NCI-H187 treated with DMSO at 0.1 percent for 48 hours (cell line): Measurements from ENCODE around the gene DBNDD2.

Experiments
- DNase-seq: peaks from one replicate; lab custom pipeline; 2025; lab: John Stamatoyannopoulos, UW

The DBNDD2 gene

DNA sequence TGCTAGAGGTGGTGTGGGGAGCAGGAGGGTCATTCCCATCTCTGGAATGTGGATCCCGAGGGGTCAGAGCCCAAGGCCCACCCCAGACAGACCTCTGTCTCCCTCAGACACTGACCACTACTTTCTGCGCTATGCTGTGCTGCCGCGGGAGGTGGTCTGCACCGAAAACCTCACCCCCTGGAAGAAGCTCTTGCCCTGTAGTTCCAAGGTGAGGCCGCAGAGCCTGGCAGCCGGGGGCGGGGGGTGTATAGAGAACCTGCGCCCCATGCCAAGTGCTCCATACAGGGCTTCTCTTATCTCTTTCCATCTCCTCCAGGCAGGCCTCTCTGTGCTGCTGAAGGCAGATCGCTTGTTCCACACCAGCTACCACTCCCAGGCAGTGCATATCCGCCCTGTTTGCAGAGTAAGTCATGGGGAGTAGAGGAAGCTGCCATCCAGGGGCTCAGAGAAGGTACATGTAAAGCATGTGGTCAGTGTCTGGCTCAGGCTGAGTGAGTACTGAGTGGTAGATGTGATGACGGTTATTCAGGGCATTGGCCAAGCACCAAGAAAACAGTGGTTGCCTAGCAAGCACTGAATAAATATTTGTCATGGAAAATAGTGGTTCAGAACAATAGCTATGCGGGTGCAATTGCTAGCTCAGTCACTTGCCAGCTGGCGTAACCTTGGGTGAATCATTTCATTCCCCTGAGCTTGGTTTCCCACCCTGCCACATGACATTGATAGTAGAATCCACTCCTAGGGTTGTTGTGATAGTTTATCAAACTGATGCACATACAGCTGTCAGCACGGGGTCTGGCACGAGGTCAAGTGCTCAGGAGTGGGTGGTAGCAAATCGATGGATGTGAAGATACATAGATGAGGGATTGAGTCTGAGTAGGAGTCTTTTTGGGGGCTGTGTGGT, 11.4 kb downstream of the DBNDD2 start:
- DNase-seq = no peak

DNA sequence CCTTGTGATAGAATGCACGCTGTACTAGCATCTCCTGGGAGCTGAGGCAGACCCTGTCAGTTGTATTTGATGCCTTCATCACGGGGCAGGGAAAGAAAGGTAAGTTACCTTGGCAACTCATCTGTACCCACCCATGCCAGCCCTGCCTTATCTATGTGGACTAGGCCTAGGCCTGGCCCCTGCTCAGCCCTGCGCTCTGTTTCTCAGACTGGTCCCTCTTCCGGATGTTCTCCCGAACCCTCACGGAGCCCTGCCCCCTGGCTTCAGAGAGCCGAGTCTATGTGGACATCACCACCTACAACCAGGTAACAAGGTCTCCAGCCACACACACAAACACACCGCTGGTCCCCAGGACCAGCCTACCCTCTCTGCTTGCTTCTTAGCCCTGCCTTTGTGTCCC, 12.0 kb downstream of the DBNDD2 start:
- no peak for DNase-seq

DNA sequence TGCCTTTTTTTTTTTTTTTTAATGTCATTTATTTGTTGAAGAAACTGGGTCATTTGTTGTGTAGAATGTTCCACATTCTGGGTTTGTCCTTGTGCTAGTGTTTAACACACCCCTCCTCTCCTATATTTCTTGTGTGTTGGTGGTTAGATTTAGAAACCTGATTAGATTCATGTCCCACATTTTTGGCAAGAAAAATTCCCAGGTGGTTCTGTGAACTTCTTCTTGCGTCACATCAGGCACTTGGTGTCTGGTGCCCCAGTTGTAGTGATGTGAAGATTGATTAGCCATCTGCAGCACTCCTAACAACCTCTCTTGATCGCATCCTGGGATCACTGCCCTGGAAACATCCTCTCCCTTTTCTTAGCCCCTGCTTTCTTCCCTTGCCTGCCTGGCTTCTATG, 15.6 kb downstream of the DBNDD2 start:
- no peak for DNase-seq

DNA sequence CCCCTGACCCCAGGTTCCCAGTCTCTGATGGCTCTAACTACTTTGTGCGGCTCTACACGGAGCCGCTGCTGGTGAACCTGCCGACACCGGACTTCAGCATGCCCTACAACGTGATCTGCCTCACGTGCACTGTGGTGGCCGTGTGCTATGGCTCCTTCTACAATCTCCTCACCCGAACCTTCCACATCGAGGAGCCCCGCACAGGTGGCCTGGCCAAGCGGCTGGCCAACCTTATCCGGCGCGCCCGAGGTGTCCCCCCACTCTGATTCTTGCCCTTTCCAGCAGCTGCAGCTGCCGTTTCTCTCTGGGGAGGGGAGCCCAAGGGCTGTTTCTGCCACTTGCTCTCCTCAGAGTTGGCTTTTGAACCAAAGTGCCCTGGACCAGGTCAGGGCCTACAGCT, 17.5 kb downstream of the DBNDD2 start:
- no peak for DNase-seq

DNA sequence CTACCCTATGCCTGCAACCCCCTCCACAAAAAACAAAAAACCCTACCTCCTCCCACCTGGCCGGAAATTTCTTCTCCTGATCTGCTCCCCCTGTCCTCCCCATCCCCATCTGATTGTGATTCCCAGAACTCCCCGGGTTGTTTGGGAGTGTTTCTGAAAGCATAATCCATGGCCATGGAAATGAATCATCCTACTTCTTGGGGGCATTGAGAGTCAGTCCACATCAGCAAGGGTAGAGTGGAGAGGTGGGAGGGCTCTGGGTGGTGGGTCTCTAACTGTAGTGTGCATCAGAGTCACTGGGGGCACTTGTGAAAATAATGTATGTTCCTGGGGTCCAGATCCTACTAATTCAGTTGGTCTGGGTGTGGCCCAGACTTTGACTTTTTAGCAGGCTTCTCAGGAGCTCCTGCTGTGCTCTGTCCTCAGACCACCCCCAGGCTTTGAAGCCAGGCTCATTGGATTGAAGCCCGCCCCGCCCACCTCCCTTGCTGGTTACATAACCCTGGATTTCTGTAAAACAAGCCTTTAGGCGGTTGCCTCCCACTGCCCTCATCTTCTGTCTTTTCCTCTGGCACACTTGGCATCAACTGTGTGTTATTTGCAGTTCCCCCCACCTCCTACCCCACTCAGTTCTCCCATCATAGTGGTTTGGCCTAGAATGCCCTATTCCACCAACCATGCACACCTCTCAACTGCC, 18.4 kb downstream of the DBNDD2 start:
- no peak for DNase-seq

DNA sequence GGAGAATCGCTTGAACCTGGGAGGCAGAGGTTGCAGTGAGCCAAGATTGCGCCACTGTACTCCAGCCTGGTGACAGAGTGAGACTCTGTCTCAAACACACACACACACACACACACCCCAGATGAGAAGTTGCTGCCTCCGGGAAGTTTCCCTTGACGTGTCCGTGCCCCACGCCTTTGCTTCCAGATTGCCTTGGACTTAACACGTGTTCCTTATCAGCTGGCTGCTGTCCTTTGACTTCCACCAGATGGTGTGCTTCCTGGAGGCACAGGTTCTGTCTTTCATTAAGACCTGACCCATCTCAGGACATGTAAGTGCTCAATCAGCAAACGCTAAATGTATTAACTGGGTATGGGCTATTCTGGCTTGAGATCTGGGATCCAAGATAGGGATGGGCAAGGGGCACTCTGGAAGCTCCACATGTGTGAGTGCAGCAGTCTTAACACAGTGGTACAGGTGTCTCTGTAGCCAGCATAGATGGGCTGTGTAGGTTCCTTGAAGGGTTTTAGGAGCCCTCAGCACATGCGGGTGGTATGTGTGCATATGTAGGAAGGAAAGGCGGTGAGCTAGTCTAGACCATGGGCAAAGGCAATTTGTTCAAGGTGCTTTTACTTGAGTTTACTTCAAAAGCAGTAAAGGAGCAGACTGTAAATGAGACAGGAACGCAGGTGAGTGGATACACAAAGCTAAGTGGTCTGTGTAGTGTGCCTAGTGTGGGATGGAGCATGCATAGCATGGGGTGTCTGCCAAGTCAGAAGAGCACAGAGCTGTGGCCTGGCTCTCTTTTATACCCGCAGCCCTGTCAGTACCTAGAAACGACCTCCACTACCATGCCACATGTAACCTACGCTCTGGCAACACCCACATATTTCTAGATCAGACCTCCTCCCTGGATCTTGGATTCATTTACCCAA, 19.4 kb downstream of the DBNDD2 start:
- DNase-seq = no peak

DNA sequence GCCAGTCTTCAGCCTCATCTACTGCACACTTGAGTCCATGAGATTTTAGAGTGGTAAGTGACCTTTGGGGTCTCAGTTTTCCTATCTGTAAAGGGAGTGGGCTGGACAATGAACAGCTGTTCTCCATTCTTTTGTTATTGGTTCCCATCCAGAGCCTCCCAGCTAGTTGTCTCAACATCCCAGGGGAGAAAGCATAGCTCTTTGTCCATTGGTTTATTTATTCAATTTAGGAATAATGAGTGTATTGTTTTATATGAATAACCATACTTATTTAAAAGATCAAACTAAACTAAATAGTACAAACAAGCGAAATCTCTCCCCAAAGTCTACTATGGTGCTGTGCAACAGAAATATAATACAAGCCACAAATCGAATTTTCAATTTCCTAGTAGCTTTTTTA, 21.5 kb downstream of the DBNDD2 start:
- DNase-seq = no peak

DNA sequence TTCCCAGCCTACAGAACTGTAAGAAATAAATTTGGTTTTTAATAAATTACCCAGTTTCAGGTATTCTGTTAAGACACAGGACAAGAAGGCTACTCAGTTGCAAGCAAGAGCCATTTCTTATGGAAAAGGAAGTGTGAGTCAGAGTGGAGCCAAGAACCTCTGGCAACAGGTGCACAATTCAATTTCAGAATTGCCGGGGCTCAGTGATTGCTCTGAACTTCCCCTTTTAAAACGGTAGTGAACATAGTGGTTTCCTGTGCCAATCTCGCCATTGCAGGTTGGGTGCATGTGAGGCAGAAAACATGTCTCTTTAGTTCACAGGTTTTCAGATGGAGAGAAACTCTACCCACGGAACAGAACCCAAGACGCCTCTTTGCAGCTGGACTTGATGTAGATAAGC, 24.2 kb downstream of the DBNDD2 start:
- no peak for DNase-seq

DNA sequence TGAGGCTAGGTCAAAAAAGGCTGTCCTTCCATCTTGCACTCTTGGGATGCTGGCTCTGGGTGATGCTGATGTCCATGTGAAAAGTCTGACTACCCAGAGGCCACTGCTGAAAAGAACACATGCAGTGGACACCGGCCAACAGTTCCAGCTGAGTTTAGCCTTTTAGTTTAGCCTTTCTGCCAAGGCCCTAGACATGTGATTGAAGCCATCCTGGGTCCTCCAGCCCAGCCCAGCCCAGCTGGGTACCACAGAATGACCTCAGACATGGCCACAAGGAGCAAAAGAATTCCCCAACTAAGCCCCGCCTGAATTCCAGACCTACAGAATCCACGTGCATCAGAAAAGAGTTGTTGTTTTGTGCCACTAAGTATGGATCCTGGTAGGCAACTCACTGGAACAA, 25.2 kb downstream of the DBNDD2 start:
- DNase-seq = no peak

DNA sequence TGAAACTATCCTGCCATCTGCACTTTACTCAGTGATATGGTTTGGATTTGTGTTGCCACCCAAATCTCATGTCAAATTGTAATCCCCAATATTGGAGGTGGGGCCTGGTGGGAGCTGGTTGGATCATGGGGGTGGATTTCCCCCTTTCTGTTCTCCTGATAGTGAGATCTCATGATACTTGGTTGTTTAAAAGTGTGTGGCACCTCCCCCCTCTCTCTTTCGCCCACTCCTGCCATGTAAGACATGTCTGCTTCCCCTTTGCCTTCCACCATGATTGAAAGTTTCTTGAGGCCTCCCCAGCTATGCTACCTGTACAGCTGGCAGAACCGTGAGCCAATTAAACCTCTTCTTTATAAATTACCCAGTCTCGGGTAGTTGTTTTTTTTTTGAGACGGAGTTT, 25.9 kb downstream of the DBNDD2 start:
- no peak for DNase-seq

DNA sequence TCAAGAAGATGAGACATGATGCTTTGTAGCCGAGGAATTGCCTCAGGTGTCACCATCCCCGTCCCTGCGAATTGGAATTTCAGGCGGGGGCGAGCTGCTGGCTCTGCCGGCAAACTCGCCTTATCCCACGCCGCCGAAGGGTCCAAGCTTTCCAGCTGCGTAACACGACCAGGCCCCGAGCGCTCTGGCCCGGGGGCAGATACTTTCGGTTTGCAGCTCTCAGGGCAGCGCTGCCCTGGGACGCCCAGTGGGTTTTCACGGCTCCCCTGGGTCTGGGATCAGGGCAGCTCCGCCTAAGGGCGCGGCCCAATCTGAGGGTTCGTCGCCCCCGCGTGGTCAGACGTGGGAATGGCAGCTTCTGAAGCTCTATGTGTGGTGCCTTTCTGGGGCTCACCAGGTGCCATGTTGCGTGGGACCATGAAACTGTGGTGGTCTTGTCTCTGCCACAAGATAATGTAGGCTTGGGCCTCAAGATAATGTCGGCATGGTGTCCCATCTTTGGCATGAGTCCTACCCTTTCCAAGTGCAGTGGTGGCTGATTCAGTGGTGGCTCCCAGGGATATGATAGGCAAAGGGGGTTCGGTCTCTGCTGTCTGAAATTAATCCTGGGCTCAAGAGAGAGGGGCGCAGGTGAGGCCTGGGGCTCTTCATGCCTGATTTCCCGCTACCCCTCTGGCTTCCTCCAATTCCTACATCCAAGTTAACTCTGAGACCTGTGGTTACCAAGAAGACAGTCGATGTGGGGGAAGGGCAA, 28.8 kb downstream of the DBNDD2 start:
- no peak for DNase-seq

DNA sequence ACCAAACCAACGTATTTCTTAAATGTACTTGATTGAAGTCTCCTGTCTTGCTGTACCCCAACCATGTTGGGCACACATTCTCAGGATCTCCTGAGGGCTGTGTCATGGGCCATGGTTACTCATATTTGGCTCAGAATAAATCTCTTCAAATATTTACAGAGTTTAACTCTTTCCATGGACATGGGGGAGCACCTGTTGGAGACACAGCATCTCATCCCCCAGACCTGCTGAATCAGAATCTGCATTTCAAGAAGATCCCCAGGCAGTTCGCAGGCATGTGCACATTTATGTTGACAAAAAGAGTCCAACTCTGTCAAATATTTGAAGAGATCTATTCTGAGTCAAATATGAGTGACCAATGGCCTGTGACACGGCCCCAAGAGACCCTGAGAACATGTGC, 32.3 kb downstream of the DBNDD2 start:
- DNase-seq = no peak

DNA sequence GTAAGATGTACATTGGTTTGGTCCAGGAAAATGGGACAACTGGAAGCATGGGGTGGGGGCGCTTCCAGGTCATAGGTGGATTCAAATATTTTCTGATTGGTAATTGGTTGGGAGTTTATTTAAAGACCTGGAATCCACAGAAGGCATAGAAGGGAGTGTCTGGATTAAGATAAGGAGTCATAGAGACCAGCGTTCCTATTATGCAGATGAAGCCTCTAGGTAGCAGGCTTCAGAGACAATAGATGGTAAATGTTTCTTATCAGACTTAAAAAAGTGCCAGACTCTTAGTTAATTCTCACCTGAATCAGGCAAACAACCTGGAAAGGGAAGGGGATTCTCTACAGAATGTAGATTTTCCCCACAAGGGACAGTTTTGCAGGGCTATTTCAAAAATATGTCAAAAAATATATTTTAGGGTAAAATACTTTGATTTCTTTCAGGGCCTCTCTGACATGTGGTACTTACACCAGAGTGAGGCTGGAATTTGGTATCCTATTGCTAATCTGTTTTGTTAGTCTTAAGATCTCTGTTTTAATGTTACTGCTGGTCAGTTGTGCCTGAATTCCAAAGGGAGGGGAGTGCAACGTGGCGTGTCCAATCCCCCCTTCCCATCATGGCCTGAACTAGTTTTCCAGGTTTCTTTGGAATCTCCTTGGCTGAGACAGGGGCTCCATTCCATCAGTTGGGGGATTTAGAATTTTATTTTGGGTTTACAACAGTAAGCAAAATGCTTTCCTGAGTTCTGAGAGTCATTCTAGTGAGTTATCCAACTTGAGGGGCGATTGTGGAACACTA, 33.0 kb downstream of the DBNDD2 start:
- DNase-seq = no peak

DNA sequence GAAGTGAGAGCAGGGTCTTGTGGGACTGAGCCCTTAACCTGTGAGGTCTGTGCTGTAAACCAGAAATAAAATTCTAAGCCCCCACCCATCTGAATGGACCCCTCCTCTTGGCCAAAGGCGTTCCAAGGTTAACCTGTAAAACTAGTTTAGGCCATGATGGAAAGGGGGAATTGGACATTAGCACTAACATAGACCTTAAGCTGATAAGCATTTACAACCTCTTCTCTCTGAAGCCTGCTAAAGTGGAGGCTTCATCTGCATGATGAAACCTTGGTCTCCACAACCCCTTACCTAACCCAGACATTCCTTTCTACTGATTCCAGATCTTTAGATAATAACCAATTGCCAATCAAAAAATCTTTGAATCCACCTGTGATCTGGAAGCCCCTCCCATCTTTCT, 33.7 kb downstream of the DBNDD2 start:
- DNase-seq = no peak

DNA sequence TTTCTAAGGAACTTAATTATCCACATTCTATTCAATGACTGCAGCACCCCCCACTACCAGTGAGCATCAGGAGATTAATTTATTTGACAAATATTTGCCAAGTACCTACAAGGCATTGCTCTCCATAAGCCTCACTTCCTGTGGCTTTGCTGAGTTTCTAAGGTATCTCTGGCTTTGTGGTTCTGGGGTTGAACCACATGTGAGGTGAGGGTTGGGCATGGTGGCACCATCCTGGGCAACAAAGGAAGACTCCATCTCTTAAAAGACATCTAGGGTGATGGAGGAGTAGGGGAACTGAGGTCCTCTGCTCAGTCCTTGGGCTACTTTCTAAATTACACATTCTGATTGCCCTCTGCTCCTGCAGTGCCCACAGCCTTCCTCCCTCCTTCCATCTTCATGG, 36.0 kb downstream of the DBNDD2 start:
- DNase-seq = no peak

DNA sequence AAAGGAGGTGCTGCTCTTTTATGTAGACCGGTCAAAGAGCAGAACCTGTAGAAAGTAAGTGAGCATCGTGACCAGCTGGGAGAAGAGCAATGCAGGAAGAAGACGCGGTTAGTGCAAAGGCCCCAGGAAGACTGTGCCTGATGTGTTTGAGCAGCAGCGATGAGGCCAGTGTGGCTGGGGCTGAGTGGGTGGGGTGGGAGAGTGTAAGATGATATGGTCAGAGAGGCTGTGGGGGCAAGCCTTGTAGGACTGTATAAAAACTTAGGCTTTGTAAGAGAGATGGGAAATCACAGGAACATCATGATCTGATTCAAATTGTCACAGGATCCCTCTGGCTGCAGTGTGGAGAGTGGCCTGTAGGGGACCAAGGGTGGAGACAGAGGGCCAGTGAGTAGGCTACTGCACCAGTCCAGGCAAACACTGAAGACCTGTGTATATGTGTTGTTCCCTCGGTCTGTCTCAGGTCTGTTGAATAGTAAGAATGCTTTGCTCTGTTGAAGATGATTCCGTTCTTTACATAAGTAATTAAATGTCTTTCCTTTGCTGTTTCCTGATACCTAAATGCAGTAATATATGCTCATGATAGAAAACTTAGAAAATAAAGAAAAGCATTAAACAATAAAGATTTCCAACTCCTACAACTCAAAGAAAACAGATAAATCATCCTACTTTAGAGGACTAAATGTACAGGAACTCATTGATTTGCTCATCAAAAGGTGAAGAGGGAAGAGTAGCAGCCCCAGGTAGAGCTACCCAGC, 37.9 kb downstream of the DBNDD2 start:
- DNase-seq = no peak

DNA sequence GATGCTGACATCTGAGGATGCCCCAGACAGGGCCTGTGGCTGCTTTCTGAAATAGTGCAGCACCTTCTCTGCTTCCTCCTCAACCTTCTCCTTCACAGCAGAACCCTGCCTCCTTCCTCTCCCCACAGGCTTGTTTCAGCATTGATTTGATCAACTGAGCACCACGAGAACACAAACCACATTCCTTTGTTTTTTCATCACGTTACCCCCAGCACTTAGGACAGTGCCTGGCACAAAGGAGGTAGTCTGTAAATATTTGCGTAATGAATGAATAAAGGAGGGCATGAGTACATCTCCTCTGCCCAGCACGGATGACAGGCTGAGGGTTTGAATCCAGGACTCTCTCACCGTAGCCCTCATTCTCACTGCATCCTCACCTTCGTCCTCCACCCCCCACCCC, 40.2 kb downstream of the DBNDD2 start:
- no peak for DNase-seq

DNA sequence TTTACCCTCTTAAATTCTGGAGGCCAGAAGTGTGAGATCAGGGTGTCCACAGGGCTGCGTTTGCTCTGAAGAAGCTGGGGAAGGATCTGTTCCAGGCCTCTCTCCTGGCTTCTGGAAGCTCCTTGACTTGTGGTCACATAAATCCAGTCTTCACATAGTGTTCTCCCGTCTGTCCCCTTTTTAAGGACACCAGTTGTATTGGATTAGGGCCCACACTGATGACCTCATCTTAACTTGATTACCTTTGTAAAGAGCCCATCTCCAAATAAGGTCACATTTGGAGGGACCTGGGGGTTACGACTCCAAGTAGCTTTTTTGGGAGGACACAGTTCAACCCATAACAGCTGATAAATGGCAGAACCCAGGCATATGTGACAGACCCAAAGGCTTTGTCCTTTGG, 41.4 kb downstream of the DBNDD2 start:
- DNase-seq = no peak

DNA sequence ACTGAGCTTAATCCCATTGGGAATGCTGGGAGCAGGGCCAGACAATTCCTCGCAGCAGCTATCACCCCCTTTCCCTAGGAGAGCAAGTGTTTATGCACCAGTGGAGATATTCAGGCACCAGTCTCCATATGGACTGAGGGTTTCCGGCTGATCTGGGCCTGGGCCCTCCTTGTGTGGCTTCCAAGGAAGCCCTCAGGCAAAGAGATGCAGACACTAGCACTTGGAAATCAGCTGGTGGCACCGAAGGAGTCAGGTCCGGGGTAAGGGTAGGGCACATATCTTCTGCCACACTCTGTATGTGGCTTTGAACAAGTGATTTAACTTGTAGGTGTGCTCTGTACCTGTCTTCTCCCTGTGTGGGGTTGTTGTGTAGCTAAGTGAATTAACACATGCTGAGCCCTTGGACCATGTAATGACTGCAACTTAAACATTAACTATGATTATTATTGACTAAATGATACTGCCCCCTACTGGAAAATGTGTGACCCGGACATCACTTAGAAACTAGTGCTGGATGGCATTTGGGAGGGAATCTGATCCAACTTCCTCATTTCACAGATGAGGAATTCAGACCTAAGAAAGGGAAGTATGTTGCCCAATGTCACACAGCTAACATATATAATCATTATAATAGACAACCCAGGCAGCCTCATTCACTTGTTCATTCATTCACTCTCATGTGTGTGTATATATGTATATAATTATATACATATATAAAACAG, 42.2 kb downstream of the DBNDD2 start:
- no peak for DNase-seq

DNA sequence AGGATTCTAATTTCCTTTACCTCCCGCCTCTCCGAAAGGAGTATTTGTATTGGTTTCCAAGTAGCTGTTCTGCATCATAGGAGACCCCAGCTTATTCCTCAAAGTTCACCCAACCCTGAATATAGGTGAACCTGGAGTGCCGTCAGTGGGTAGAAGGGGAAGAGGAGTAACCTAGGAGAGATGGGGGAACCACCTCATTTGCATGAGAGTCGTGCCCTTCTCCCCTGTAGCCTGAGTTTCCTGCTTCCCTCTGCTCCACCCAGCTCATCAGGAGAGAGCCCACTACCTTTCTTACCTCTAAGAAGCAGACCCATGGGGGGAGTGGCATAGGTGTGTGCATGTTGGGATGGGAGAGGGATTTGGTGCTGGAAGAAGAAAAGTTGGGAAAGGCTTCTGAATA, 44.1 kb downstream of the DBNDD2 start:
- no peak for DNase-seq
